ENCODE data around the gene SERTAD3.

DNA sequence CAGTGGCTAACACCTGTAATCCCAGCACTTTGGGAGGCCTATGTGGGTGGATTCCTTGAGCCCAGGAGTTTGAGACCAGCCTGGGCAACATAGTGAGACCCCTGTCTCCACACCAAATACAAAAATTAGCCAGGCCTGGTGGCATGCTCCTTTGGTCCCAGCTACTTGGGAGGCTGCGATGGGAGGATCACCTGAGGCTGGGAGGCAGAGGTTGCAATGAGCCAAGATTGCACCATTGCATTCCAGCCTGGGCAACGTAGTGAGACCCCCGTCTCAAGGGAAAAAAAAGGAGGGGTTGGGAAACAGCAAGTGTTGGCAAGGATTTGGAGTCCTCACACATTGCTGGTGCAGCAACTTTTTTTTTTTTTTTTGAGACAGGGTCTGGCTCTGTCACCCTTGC is 41.9 kb upstream of the SERTAD3 start:
- TF ChIP-seq, protein P1, sequence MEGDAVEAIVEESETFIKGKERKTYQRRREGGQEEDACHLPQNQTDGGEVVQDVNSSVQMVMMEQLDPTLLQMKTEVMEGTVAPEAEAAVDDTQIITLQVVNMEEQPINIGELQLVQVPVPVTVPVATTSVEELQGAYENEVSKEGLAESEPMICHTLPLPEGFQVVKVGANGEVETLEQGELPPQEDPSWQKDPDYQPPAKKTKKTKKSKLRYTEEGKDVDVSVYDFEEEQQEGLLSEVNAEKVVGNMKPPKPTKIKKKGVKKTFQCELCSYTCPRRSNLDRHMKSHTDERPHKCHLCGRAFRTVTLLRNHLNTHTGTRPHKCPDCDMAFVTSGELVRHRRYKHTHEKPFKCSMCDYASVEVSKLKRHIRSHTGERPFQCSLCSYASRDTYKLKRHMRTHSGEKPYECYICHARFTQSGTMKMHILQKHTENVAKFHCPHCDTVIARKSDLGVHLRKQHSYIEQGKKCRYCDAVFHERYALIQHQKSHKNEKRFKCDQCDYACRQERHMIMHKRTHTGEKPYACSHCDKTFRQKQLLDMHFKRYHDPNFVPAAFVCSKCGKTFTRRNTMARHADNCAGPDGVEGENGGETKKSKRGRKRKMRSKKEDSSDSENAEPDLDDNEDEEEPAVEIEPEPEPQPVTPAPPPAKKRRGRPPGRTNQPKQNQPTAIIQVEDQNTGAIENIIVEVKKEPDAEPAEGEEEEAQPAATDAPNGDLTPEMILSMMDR (IDR thresholded peaks at IDR 0.05): no peak
- no peak for TF ChIP-seq POLR2A (IDR thresholded peaks at IDR 0.05)

Data from lower leg skin (tissue), 3 donors.